ENCODE results near the gene HOXA5.

The HOXA5 gene

GRCh38 chr7:27137640-27138315 lies 5.7 kb downstream of the HOXA5 start:
- Histone ChIP-seq H3K9me3 (no peaks in the 10 kb centered on the region), H3K27me3 (peaks cover 100% of the 10 kb centered on the region), H3K4me1 (no peaks in the 10 kb centered on the region), H3K4me3 (ENCODE audit: low read depth, low read length) (no peak overlapping the region), H3K36me3 (no peaks in the 10 kb centered on the region)
- no peak for TF ChIP-seq CTCF (IDR thresholded peaks at IDR 0.05; ENCODE audit: low read depth, low read length)
- DNase-seq = no peak

- DNase-seq = no peak
- no peak overlapping the region for H3K4me3 ChIP-seq (ENCODE audit: low read depth, low read length)
- peaks cover 98% of the 10 kb centered on the region for H3K27me3 ChIP-seq
- H3K4me1 ChIP-seq = no peaks in the 10 kb centered on the region
- no peaks in the 10 kb centered on the region for H3K9me3 ChIP-seq
- H3K36me3 ChIP-seq = no peaks in the 10 kb centered on the region
- TF ChIP-seq CTCF (IDR thresholded peaks at IDR 0.05; ENCODE audit: low read depth, low read length) = no peak
Measured at GRCh38 chr7:27134392-27134791, 9.1 kb downstream of the HOXA5 start.

DNA sequence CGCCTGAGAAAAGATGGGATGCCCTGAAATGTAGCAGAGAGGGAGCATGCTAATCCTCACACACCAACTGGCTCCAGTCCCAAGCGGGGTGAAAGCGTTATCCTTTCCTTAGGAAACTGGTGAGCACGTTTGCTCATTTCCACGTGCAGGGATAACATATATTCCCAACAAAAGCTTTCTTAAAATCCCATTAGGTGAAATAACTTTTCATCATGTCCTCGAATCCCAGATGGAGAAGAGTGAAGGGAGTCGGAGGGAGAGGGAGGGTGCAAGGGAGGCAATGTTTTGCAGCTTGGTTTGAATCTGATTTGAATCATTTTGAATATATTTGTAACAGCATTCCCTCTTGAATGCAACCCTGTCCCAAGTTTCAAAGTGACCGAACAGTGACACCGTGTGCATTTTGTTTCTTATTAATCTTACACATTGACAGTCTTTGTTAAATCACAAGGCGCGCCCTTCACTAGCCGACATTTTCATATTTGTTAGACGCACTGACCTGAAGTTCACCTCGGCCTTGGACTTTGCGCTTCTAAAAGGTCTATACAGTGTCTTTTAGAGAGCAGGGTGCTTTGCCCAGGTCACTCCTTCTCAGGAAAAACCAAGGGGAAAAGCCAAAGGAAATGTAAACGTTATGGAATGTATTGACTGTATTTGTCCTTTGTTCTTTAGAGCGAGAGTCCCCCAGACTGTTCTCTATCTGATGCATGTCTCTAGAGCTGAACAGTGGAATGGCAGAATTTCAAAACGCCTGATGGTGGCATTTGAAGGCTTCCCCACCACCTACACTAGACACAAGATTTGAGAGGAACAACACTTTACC lies 9.9 kb downstream of the HOXA5 start:
- TF ChIP-seq CTCF (IDR thresholded peaks at IDR 0.05; ENCODE audit: low read depth, low read length) = no peak
- no peak for DNase-seq
- no peaks in the 10 kb centered on the region for H3K9me3 ChIP-seq
- peaks cover 98% of the 10 kb centered on the region for H3K27me3 ChIP-seq
- H3K36me3 ChIP-seq = no peaks in the 10 kb centered on the region
- H3K4me1 ChIP-seq = no peaks in the 10 kb centered on the region
- H3K4me3 ChIP-seq (ENCODE audit: low read depth, low read length) = no peak overlapping the region

GRCh38 chr7:27132978-27133377 lies 10.5 kb downstream of the HOXA5 start:
- no peak for TF ChIP-seq CTCF (IDR thresholded peaks at IDR 0.05; ENCODE audit: low read depth, low read length)
- Histone ChIP-seq H3K36me3 (no peaks in the 10 kb centered on the region), H3K9me3 (no peaks in the 10 kb centered on the region), H3K27me3 (peaks cover 98% of the 10 kb centered on the region), H3K4me1 (no peaks in the 10 kb centered on the region), H3K4me3 (ENCODE audit: low read depth, low read length) (no peak overlapping the region)
- DNase-seq = no peak

GRCh38 chr7:27132214-27132613 lies 11.3 kb downstream of the HOXA5 start:
- TF ChIP-seq CTCF (IDR thresholded peaks at IDR 0.05; ENCODE audit: low read depth, low read length) = no peak
- Histone ChIP-seq H3K27me3 (peaks cover 98% of the 10 kb centered on the region), H3K9me3 (no peaks in the 10 kb centered on the region), H3K4me3 (ENCODE audit: low read depth, low read length) (no peak overlapping the region), H3K36me3 (no peaks in the 10 kb centered on the region), H3K4me1 (no peaks in the 10 kb centered on the region)
- DNase-seq = no peak

DNA sequence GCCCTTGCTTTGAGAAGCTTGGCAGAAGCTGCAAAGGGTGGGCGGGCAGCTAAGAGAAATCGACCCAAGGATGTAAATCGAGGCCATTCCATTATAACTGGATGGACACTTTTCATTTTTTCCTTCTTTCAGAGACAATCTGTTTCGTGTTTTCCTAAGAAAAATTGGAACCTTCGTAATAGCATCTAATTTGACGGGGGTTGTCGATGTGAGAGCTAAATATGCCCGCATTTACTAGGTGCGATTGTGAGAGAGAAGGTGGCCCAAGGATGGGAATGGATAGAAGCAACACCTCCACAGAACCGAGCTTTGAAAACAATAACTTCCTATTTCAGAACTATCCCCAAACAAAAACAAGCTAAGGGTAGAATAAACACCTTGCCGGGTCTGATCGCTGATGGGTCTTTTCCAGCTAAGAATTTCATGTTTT lies 12.1 kb downstream of the HOXA5 start:
- no peak for TF ChIP-seq CTCF (IDR thresholded peaks at IDR 0.05; ENCODE audit: low read depth, low read length)
- H3K4me1 ChIP-seq = no peaks in the 10 kb centered on the region
- peaks cover 98% of the 10 kb centered on the region for H3K27me3 ChIP-seq
- no peaks in the 10 kb centered on the region for H3K9me3 ChIP-seq
- no peak overlapping the region for H3K4me3 ChIP-seq (ENCODE audit: low read depth, low read length)
- H3K36me3 ChIP-seq = no peaks in the 10 kb centered on the region
- DNase-seq = no peak
